IPS-18c (cell line): ENCODE results near the gene MARK3.
"Not testable (repeated sequence)": the region's sequence is repeated elsewhere in the genome, so short reads cannot be mapped to it uniquely, and the experiment has no call there.

Experiments used
- H3K4me3 ChIP-seq: 2 replicates; pipeline ENCODE4 v1.7.0; 2013; ENCODE audit warnings: low read depth, mild to moderate bottlenecking, low read length, moderate library complexity; ENCODE audit not compliant: insufficient read depth
- H3K9me3 ChIP-seq: one replicate; pipeline ENCODE4 v1.6.1; 2013; ENCODE audit warnings: mild to moderate bottlenecking, low read length, moderate library complexity; ENCODE audit not compliant: control insufficient read depth, insufficient read depth

MARK3 gene

GRCh38 chr14:103522649-103523574 is 137.7 kb downstream of the MARK3 start, which contains the start of gene CKB:
TSS of gene CKB (minus strand) at chr14:103522830. CDS start at chr14:103522493, 337 bp downstream.
- H3K4me3 ChIP-seq = peak within 1 kb of the TSS; percentile 85
- H3K9me3 ChIP-seq = peaks cover 2% of the 10 kb centered on the region

GRCh38 chr14:103523575-103523954 is 138.3 kb downstream of the MARK3 start:
- peaks cover 2% of the 10 kb centered on the region for H3K9me3 ChIP-seq
- H3K4me3 ChIP-seq = peak overlapping the region; percentile 60; the same call in 1 of the 2 replicates

- Histone ChIP-seq H3K4me3 (no peak overlapping the region), H3K9me3 (peaks cover 2% of the 10 kb centered on the region)
Observed at GRCh38 chr14:103524002-103524935, 139.1 kb downstream of the MARK3 start.

DNA sequence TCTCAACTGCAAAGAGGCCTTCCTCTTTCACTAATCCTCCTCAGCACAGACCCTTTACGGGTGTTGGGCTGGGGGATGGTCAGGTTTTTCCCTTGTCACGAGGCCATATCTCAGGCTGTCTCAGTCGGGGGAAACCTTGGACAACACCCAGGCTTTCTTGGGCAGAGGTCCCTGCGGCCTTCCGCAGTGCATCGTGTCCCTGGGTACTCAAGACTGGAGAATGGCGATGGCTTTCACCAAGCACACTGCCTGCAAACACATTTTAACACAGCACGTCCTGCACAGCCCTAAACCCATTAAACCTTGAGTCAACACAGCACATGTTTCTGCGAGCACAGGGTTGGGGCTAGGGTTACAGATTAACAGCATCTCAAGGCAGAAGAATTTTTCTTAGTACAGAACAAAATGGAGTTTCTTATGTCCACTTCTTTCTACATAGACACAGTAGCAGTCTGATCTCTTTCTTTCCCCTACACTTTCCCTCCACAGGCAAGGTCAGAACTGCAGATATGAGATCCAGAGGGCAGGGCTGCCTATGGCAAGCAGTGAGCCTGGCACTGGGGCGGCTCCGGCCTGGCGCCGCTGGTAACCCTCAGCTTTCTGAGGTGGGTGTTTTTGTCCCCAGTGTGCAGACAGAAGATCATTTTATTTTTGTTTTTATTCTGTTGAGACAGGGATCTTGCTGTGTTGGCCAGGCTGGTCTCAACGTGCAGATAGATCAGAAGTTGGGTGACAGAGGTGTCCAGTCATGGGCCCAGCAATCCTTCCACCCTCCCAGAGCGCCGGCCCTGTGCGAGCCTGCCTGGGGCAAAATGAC is 140.4 kb downstream of the MARK3 start:
- H3K4me3 ChIP-seq, H3K9me3 ChIP-seq: not testable (repeated sequence)

DNA sequence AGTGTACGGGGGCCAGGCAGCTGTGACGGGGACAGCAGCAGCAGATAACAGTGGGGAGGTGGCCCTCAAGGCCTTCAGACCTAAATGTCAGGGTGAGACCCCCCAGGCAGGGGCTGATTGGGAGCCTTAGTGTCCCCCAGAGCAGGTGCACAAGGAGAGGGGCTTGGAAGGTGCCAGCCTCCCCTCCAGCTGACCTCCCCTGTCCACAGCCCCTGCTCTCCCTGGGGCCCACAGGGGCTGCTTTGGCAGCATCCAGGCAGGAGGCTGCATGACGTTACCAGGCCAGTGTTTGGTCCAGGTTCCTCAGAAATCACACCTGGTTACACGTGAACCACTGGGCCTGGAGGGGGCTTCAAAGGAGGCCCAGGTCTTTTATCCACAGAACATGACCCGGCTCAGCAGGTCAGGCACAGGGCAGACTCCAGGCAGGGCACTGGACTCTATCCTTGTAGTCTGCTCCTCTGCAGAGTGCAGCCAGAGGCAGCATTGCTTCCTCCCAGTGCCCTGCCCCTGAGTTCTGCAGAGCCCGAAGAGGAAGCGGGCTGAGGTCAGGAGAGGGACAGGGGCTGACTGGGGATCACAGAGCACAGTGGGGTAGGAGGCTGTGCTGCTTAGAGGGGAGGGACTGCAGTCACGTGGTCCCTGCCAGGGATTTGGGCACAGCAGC is 141.2 kb downstream of the MARK3 start:
- H3K9me3 ChIP-seq = no peaks in the 10 kb centered on the region
- H3K4me3 ChIP-seq = no peak overlapping the region

GRCh38 chr14:103526914-103527248 is 141.7 kb downstream of the MARK3 start:
- Histone ChIP-seq H3K4me3 (no peak overlapping the region), H3K9me3 (no peaks in the 10 kb centered on the region)

GRCh38 chr14:103527408-103528145 is 142.4 kb downstream of the MARK3 start:
- Histone ChIP-seq H3K4me3 (no peak overlapping the region), H3K9me3 (no peaks in the 10 kb centered on the region)

DNA sequence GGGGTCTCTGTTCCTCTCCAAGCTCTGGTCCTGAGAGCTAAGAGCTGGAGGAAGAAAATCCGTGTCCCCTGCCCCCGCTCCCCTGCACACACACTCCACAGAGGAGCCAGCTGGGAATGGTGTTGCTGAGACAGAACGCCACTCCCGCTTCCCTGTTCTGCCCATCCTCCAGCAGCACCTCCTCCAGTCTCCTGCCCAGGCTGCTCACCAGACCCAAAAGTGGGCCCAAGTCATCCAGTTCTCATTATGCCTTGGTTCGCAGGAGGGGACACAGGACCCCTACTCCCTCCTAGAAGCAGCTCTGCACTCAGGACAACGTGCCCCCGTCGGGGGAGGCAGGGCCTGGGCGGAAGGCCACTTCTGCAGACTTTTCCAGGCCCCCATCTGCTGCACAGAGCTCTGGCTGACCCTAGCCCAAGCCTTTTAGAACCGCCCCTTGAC is 143.0 kb downstream of the MARK3 start:
- peak overlapping the region; percentile 70; the same call in 1 of the 2 replicates for H3K4me3 ChIP-seq

DNA sequence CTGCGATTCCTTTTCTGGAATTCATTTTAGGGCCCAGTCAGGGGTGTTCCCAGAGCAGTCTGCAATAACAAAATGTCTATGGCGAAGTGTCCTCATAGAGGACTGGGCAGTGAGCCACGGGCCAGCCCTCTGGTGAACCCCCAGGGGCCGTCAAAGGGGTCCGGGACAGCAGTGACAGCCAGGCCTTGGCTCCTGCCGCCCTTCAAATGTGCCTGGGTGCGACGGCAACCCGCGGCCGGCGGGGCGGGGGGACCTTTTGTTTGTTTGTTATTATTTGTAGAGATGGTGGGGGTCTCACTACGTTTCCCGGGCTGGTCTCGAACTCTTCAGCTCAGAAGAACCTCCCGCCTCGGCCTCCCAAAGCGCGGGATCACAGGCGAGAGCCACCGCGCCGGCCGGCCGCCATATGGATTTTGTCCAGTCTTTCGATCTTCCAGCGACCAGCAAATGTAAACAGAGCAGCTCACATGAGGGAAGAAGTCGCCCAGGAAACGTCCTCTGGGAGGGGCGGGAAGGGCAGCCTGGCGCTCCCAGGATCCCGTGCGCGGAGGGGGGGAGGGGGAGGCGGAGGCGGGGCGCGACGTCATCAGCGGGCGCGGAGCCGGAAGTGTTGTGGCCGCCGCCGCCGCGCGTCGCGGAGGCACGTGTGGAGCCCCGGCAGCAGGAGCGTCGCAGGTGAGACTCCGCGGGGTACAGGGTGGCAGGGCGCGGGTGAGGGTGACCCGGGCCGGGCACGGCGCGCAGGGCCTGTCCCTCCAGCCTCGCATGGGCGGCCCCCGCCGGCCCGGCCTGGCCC is 143.6 kb downstream of the MARK3 start, which contains the start of gene TRMT61A:
TRMT61A (plus strand) TSS at position 610 of the 796 bp plus-strand sequence. CDS start 783 bp downstream, outside the sequence.
- Histone ChIP-seq H3K4me3 (peak within 1 kb of the TSS; percentile 88), H3K9me3 (no peaks in the 10 kb centered on the region)

More for the DNA sequence above, 143.0 kb downstream of the MARK3 start:
- no peaks in the 10 kb centered on the region for H3K9me3 ChIP-seq

DNA sequence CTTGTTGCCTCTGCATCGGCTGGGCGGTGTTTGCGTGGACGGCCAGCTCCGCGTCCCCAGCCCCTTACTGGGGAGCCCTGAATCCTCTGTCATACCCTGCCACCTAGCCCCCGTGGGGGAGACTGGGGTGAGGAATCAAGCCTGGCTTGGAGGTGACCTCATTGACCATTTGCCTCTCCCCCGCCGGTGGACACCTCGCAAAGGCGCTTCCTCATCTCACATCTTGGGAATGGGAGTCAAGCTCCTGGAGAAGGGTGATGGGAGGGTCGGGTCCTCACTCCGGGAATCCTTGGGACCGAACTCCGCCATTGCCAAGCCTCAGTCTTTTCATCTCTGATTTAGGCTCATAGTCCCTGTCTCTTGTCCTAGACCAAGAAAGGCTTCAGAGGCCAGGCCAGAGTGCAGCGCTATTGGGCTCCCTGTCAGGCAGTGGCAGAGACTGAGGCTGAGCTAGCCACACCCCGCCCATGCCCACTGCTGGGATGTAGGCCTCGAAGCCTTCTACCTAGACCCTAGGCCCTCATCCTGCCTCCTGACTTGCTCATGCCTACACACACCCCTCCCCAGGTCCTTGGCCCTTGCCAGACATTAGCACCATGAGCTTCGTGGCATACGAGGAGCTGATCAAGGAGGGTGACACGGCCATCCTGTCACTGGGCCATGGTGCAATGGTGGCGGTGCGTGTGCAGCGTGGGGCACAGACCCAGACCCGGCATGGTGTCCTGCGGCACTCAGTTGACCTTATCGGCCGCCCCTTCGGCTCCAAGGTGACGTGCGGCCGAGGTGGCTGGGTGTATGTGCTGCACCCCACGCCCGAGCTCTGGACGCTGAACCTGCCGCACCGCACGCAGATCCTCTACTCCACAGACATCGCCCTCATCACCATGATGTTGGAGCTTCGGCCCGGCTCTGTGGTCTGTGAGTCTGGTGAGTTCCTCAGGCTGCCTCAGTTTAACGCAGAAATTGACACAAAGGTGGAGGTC is 144.5 kb downstream of the MARK3 start:
- H3K9me3 ChIP-seq = no peaks in the 10 kb centered on the region
- peak overlapping the region; percentile 88 for H3K4me3 ChIP-seq

GRCh38 chr14:103530390-103530789 is 145.2 kb downstream of the MARK3 start:
- Histone ChIP-seq H3K4me3 (no peak overlapping the region), H3K9me3 (no peaks in the 10 kb centered on the region)

- no peak overlapping the region for H3K4me3 ChIP-seq
Observed at GRCh38 chr14:103530831-103531230, 145.6 kb downstream of the MARK3 start.

GRCh38 chr14:103531421-103532215 is 146.4 kb downstream of the MARK3 start:
- Histone ChIP-seq H3K9me3 (no peaks in the 10 kb centered on the region), H3K4me3 (no peak overlapping the region)

More at GRCh38 chr14:103530831-103531230, 145.6 kb downstream of the MARK3 start:
- no peaks in the 10 kb centered on the region for H3K9me3 ChIP-seq
